H1 (cell line): ENCODE results near the gene FAM228A. TPM values are rescaled to one million over a fixed set of nuclear protein-coding genes. Genes with fewer than 3 reads are reported as not detected.

ENCODE experiments used
- CREB1 ChIP-seq: IDR thresholded peaks from 2 replicates; pipeline ENCODE4 v1.6.1; 2012; ENCODE audit warnings: inconsistent platforms
- FOSL1 ChIP-seq: IDR thresholded peaks from 2 replicates; pipeline ENCODE4 v1.6.1; 2011; ENCODE audit warnings: mild to moderate bottlenecking, low read depth, low read length, moderate library complexity; ENCODE audit not compliant: insufficient read depth
- HDAC6 ChIP-seq: IDR thresholded peaks from one replicate; pipeline ENCODE4 v1.7.1; 2012; ENCODE audit warnings: low read depth, mild to moderate bottlenecking, inconsistent platforms, low read length, moderate library complexity
- JUND ChIP-seq: IDR thresholded peaks from 2 replicates; pipeline ENCODE4 v1.6.1; 2011; ENCODE audit warnings: mild to moderate bottlenecking, improper control_type of control experiment, low read length
- RAD21 ChIP-seq, 2 experiments: IDR thresholded peaks in 1 of 2; conservative IDR thresholded peaks in 1 of 2; 2 replicates each; pipeline ENCODE4 v1.6.1; 2011; ENCODE audit warnings: low read depth in 2 of 2, low read length in 2 of 2, improper control_type of control experiment in 1 of 2, inconsistent platforms in 1 of 2, mild to moderate bottlenecking in 1 of 2, moderate library complexity in 1 of 2
- polyA plus RNA-seq, 7 experiments: library from polyadenylated mRNA; depleted of rRNA in 3 of 7; stranded (reverse) in 5 of 7; unstranded in 2 of 7; fragments of >200 nt in 5 of 7; fragments of 200-250 nt in 2 of 7; gene quantifications; 1 replicate in 5 of 7; 2 replicates in 1 of 7; 4 replicates in 1 of 7; pipeline versions ENCODE4 v1.2.1 to v1.2.3, GENCODE V29; 2011 to 2013; ENCODE audit warnings: missing spikeins in 2 of 7, mixed read lengths in 2 of 7
- total RNA-seq: library from RNA; stranded (reverse); fragmentation: NEBNext Ultra II Directional; extraction: Animal tissue kit (Norgen Biotek cat#: 25700); gene quantifications from 2 replicates; pipeline ENCODE4 v1.2.1, GENCODE V29; 2021

Gene FAM228A
- total and polyA plus RNA-seq, 2 of the 8 experiments (the other 6 are each of a cell fraction or from before 2014, with no cell fraction given) = not detected

DNA sequence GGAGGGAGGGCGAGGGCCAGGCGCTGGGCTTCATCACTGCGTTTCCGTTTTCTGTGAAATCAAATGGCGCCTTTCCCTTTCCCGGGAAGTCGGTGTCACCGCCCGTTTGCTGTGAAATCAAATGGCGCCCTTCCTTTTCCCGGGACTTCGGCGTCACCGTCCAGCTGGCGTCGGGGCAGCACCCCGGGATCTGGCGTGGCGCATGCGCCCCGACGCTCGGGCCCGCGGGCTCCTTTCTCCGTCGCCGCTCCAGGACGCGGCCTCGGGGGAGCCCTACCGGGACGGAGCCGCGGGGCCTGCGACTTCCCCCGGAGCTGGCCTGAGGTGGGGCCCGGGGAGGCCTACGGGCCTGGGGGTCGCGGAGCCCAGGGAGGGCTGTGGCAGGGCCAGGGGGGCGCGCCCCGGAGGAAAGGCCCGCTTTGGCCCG, at the start of gene FAM228A (continued):
- TF ChIP-seq FOSL1 = no peak
- no peak for TF ChIP-seq JUND
- no peak for TF ChIP-seq CREB1
- TF ChIP-seq HDAC6 = no peak
- no peak for TF ChIP-seq RAD21 (IDR thresholded peaks at IDR 0.05 in 1 of 2, conservative IDR thresholded peaks at IDR 0.05 in 1 of 2; ENCODE audit: low read depth in 2 of 2, low read length in 2 of 2)
- TF ChIP-seq, all 59 proteins: peak for 0
